ENCODE results near the gene BAAT.

DNA sequence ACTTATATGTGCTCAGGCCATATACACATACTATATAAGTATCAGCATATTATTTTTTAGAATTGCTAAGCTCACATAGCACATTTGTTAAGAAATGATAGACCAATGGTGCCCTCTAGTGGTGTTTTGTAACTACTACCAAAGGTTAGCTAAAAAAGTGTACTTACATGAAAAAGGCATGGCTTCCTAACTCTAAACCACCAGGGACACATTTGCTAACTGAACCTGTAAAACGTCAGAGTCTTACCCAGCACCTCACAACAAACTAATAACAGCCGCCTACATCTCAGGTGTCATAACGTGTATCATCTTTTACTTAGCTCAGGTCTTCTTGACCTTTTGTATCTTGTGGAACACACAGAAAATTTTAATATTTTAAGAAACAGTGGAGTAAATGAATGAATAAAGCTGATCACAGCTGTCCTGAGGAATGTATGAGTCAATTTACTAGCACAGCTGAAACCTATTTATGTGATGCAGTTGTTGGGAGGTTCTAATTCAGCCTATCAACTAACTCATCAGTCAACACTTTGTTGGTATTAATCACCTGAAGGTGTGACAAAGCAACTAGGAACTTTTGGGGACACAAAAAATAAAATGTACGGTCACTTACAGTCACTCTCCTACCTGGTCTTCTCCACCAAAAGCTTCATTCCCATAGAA is 72.9 kb downstream of the BAAT start:
- TF ChIP-seq, protein P1, sequence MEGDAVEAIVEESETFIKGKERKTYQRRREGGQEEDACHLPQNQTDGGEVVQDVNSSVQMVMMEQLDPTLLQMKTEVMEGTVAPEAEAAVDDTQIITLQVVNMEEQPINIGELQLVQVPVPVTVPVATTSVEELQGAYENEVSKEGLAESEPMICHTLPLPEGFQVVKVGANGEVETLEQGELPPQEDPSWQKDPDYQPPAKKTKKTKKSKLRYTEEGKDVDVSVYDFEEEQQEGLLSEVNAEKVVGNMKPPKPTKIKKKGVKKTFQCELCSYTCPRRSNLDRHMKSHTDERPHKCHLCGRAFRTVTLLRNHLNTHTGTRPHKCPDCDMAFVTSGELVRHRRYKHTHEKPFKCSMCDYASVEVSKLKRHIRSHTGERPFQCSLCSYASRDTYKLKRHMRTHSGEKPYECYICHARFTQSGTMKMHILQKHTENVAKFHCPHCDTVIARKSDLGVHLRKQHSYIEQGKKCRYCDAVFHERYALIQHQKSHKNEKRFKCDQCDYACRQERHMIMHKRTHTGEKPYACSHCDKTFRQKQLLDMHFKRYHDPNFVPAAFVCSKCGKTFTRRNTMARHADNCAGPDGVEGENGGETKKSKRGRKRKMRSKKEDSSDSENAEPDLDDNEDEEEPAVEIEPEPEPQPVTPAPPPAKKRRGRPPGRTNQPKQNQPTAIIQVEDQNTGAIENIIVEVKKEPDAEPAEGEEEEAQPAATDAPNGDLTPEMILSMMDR (tag by site-specific recombination; IDR thresholded peaks at IDR 0.05): 0 out of 2 replicates have a peak, but pooled peaks have one; percentile 22
- TF ChIP-seq, protein P2, sequence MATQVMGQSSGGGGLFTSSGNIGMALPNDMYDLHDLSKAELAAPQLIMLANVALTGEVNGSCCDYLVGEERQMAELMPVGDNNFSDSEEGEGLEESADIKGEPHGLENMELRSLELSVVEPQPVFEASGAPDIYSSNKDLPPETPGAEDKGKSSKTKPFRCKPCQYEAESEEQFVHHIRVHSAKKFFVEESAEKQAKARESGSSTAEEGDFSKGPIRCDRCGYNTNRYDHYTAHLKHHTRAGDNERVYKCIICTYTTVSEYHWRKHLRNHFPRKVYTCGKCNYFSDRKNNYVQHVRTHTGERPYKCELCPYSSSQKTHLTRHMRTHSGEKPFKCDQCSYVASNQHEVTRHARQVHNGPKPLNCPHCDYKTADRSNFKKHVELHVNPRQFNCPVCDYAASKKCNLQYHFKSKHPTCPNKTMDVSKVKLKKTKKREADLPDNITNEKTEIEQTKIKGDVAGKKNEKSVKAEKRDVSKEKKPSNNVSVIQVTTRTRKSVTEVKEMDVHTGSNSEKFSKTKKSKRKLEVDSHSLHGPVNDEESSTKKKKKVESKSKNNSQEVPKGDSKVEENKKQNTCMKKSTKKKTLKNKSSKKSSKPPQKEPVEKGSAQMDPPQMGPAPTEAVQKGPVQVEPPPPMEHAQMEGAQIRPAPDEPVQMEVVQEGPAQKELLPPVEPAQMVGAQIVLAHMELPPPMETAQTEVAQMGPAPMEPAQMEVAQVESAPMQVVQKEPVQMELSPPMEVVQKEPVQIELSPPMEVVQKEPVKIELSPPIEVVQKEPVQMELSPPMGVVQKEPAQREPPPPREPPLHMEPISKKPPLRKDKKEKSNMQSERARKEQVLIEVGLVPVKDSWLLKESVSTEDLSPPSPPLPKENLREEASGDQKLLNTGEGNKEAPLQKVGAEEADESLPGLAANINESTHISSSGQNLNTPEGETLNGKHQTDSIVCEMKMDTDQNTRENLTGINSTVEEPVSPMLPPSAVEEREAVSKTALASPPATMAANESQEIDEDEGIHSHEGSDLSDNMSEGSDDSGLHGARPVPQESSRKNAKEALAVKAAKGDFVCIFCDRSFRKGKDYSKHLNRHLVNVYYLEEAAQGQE (tag by site-specific recombination; IDR thresholded peaks at IDR 0.05): no peak
- no peak for TF ChIP-seq ZNF777 (tag by site-specific recombination; IDR thresholded peaks at IDR 0.05; ENCODE audit: borderline replicate concordance)
- no peak for TF ChIP-seq ZNF274 (IDR thresholded peaks at IDR 0.05; ENCODE audit: low read length)
- no peak for TF ChIP-seq ZNF274 (tag by site-specific recombination; IDR thresholded peaks at IDR 0.05; ENCODE audit: borderline replicate concordance)
- no peak for TF ChIP-seq ZBTB48 (tag by site-specific recombination; IDR thresholded peaks at IDR 0.05)

All from HEK293 (cell line).